ENCODE results near the gene TMED6. TPM values are rescaled to one million over a fixed set of nuclear protein-coding genes. Genes with fewer than 3 reads are reported as not detected.

The TMED6 gene
- total RNA-seq, 1 donor: 1.0 TPM

DNA sequence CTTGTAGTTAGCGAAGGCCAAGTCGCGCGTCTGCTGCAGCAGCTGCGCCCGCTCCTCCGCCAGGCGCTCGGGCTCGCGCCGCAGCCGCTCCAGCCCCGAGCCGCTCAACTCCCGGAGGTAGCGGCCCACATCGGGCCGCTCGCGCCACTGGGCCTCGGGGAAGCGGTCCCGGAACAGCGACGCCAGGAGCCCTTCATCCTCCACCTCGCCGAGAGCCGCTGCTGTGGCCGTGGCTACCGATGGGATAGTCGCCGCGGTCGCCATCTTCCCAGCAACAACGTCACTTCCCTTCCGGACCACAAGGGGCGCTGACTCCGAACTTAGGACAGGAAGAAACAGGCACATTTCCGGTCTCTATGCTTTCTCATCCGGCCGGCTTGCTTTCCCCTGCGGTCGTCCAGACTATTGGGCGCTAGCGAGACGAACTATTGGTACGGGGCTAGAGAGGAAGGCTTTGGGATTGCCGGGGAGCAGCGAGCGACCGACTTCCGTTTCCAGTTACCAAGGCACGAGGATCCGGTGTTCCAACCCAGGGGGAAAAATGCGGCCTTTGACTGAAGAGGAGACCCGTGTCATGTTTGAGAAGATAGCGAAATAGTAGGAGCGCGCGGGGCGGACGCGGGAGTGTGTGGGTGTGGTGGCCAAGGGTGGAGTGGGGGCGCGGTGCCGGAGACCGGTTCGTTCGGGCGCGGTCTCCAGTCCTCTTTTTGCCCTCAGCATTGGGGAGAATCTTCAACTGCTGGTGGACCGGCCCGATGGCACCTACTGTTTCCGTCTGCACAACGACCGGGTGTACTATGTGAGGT, 12.1 kb downstream of the TMED6 start, which contains the start of the genes COG8 and NIP7:
TSS of gene COG8 (minus strand) at position 276 of the 806 bp plus-strand sequence. CDS start at position 264, 12 bp downstream.
TSS of gene NIP7 (plus strand) at position 484 of the 806 bp plus-strand sequence. CDS start at position 542, 58 bp downstream.
- Histone ChIP-seq H3K4me1 (ENCODE audit: insufficient read depth, low read length) (peaks cover 31% of the 10 kb centered on the region), H3K4me3 (ENCODE audit: low read length) (peak within 1 kb of the TSS; percentile 65), H3K27me3 (ENCODE audit: insufficient read depth, low read length) (no peaks in the 10 kb centered on the region), H3K9me3 (ENCODE audit: low read depth, low read length) (no peaks in the 10 kb centered on the region)

DNA sequence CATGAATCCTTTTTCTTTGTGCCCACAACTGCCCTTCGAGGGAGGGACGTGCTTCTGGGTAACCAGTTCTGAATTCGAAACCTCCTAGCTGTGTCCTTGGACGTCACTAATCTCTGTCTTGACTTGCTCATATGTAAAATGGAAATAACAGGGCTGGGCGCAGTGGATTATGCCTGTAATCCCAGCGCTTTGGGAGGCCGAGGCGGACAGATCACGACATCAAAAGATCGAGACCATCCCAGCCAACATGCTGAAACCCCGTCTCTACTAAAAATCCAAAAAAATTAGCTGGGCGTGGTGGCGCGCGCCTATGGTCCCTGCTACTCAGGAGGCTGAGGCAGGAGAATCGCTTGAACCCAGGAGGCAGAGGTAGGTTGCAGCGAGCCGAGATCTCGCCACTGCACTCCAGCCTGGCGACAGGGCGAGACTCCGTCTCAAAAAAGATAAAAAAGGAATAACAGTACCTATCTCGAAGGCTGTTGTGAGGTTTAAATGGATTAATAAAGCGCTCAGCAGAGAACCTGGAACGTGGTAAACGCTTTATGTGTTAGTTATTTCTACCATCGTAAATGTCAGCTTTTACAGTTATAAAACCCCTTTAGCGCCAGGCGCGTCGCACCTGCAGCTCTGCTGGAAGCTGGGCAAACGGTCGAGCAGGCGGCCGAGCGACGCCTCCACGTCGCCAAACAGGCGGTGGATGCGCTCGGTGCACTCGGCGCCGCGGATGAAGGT, 12.9 kb downstream of the TMED6 start:
- H3K27me3 ChIP-seq (ENCODE audit: insufficient read depth, low read length): no peaks in the 10 kb centered on the region
- peaks cover 31% of the 10 kb centered on the region for H3K4me1 ChIP-seq (ENCODE audit: insufficient read depth, low read length)
- H3K4me3 ChIP-seq (ENCODE audit: low read length): peak overlapping the region; percentile 65
- H3K9me3 ChIP-seq (ENCODE audit: low read depth, low read length): no peaks in the 10 kb centered on the region

DNA sequence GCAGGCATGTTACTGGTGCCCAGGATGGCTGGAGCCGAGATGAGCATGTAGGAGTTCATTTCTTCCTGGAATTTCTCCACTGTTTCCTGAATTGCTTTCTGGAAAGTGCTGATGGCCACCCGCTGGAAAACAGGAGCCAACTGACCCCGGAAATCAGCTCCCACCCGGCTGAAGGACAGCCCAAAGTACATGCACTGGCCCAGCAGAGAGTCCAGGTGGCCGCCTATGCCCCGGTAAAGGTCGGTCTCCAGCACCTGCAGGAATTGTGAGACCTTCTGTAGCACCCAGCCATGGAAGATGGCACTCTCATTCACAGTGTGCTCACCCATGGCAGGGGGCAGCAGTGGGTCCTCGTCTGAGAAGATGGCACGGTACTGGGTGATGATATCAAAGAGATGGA, 16.9 kb downstream of the TMED6 start:
- H3K27me3 ChIP-seq (ENCODE audit: insufficient read depth, low read length): no peaks in the 10 kb centered on the region
- no peaks in the 10 kb centered on the region for H3K9me3 ChIP-seq (ENCODE audit: low read depth, low read length)
- peaks cover 23% of the 10 kb centered on the region for H3K4me1 ChIP-seq (ENCODE audit: insufficient read depth, low read length)
- H3K4me3 ChIP-seq (ENCODE audit: low read length): no peak overlapping the region

DNA sequence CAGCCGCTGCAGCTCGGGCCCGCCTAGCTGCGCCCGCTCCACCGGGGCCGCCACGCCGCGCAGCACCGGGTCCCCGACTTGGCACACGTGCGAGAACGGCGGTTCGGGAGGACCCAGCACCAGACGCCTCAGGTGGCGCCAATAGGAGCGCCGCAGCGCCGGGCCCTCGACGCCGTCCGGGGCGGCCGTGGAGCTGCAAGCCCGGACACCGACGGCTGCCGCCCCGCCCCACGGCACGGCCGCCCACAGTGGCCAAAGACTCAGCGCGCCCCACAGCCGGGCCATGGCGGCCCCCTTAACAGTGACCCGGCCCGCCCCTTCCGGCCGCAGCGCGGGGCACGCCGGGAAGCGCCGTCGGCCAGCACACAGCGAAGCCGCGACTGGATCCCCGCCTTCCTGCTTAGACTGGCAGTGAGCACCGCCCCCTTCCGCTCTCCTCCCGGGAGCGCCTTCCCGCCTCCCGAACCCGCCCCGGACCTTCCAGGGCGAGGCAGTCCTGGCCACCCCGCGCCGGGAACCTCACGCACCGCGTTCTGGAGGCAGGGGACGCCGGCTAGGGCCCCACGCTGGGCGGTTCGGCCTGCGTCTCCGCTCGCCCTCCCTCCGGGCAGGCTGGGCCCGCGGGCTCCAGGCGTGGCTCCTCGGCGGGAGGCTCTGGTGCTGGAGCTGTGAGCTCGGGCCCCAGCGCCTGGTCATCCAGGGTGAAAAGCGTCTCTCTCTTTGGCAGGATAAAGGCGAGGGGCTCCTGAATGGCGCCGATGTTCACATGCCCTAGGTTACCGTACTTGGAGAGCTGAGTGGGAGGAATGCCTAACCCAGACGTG, 21.1 kb downstream of the TMED6 start, which contains the start of gene PDF:
TSS of gene PDF (minus strand) at position 303 of the 824 bp plus-strand sequence. CDS start at position 285, 18 bp downstream.
- no peaks in the 10 kb centered on the region for H3K9me3 ChIP-seq (ENCODE audit: low read depth, low read length)
- H3K4me3 ChIP-seq (ENCODE audit: low read length): peak within 1 kb of the TSS; percentile 71
- H3K27me3 ChIP-seq (ENCODE audit: insufficient read depth, low read length): no peaks in the 10 kb centered on the region
- H3K4me1 ChIP-seq (ENCODE audit: insufficient read depth, low read length): peaks cover 37% of the 10 kb centered on the region

DNA sequence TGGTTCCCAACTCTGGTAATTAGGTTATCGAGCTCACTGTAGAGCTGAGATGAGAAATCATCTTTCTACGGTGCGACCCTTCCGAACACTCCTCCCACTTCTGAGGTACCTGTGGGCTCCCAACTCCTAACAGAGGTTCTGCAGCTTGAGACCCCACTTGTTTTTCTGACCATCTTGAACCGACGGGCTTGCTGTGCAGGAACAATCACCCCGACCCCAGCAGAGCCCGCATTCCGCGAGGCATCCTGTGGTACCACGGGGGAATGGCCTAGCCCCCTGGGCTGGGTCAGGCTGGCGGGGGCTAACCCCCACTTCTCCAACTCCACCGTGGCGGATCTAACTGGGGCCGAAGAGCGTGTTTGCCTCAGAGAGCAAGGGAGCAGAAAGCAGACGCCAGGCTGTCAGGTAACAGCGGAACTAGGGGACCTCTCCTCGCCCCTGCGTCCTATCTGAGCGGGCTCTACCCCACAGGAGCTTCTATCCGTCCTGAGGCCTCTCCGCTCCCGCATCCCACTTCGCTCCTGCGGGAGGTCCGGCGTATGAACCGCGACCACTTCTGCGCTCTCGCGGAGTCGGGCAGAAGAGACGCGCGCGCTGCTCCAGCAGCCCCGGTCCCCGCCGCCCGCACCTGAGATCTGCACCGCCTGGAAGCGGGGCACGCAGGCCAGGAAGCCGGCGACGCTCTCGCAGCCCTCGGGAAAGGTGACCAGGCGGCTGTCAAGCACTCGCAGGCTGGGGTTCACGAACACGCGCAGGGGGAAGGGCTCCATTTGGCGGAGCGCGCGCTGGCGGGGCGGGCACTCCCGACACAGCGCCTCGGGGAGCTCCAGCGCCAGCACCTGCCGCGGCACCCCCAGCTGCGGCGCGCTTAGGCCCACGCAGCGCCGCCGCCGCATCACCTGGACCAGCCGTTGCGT, 22.0 kb downstream of the TMED6 start:
- peaks cover 37% of the 10 kb centered on the region for H3K4me1 ChIP-seq (ENCODE audit: insufficient read depth, low read length)
- H3K4me3 ChIP-seq (ENCODE audit: low read length): peak overlapping the region; percentile 71
- no peaks in the 10 kb centered on the region for H3K27me3 ChIP-seq (ENCODE audit: insufficient read depth, low read length)
- H3K9me3 ChIP-seq (ENCODE audit: low read depth, low read length): no peaks in the 10 kb centered on the region

DNA sequence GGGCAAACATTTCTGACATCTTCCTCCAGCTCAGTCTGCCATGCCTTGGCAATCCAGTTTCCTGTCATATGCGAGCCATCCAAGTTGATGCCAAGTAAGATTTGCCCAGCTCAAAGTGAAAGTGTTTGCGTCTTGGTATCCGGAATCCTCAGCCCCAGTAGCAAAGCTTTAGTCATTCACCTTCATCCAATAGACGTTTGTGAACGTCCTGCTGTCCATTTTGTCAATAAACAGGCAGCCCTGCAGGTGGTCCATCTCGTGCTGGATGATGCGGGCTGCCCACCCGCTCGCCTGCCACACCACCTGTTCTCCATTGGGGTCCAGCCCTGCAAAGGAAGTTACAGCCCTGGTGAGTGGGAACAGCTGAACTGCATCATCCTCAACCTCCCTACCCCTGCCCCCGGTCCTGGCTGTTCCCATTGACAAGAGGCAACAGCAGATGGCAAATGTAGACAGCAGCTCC, 22.7 kb downstream of the TMED6 start:
- no peak overlapping the region for H3K4me3 ChIP-seq (ENCODE audit: low read length)
- H3K27me3 ChIP-seq (ENCODE audit: insufficient read depth, low read length): no peaks in the 10 kb centered on the region
- H3K4me1 ChIP-seq (ENCODE audit: insufficient read depth, low read length): peaks cover 37% of the 10 kb centered on the region

DNA sequence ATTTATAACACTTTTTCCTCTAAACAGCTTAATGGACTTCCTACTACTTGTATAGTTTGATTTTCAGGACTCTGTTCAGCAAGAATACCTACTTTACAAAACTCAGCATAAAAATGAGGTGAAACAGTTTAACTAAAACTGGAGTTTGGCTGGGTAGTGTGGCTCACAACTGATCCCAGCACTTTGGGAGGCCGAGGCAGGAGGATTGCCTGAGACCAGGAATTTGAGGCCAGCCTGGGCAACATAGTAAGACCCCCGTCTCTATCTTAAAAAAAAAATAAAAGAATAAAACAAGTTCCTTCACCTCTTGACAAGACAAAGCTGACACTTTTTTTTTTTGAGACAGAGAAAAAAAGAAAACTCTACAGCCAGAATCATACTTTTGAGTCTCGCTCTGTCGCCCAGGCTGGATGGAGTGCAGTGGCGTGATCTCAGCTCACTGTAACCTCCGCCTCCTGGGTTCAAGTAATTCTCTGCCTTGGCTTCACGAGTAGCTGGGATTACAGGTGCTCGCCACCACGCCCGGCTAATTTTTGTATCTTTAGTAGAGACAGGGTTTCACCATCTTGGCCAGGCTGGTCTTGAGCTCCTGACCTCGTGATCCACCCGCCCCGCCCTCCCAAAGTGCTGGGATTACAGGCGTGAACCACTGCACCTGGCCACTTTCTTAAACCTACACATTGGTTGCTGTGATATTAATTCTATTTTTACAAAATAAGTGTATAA, 23.8 kb downstream of the TMED6 start:
- no peak overlapping the region for H3K4me3 ChIP-seq (ENCODE audit: low read length)

More for the DNA sequence above, 22.7 kb downstream of the TMED6 start:
- no peaks in the 10 kb centered on the region for H3K9me3 ChIP-seq (ENCODE audit: low read depth, low read length)

DNA sequence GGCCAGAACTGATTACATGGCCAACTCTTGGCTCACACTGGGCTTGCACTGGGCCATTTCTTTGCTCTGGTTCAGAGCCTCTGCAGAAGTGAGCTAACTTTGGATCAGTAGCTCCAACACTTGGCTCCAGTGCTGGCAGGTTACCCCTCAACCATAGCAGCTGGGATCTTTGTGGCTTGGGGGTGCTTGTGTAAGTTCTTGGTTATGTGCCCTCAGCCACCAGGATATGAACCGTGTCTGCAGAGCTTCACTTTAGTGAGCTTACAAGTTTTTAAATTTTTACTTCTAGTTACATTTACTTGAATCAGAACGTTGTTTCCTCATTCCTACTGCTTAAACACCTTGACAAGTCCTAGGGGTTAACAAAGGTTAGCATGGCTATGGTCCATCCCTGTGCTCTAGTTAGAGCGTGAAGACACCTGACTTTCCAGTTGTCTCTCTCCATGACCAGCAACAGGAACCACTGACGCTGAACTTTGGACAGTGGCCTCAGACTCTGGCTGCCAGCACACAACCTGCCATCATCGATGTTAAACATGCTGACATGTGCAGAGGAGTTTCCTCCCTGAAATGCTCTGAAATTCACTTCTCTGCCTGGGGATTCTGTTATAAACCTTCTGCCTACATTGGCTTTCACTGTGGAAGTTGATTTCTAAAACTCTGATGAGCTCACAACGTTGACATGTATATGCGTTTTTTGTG, 25.3 kb downstream of the TMED6 start:
- Histone ChIP-seq H3K9me3 (ENCODE audit: low read depth, low read length) (no peaks in the 10 kb centered on the region), H3K27me3 (ENCODE audit: insufficient read depth, low read length) (no peaks in the 10 kb centered on the region), H3K4me1 (ENCODE audit: insufficient read depth, low read length) (peaks cover 37% of the 10 kb centered on the region), H3K4me3 (ENCODE audit: low read length) (no peak overlapping the region)

More for the DNA sequence above, 23.8 kb downstream of the TMED6 start:
- peaks cover 37% of the 10 kb centered on the region for H3K4me1 ChIP-seq (ENCODE audit: insufficient read depth, low read length)
- no peaks in the 10 kb centered on the region for H3K9me3 ChIP-seq (ENCODE audit: low read depth, low read length)
- no peaks in the 10 kb centered on the region for H3K27me3 ChIP-seq (ENCODE audit: insufficient read depth, low read length)

DNA sequence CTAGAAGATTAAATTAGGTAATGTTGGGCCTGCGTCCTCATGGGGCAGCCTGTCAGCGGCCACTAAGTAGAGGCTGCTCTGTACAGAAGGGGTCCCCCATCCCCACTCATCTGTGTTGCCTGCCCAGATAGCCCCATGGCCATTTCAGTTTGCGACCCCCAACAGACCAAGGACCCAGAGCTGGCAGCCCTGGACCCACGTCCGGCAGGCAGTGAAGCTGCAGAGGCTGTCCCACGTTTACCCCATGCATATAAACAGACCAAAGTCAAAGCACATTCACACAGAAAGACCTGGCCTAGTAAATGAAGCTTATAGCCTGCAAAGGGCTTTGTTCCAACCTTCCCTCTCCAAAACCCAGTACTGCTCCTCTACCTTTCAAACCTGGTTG, 25.8 kb downstream of the TMED6 start:
- Histone ChIP-seq H3K4me3 (ENCODE audit: low read length) (no peak overlapping the region), H3K4me1 (ENCODE audit: insufficient read depth, low read length) (peaks cover 33% of the 10 kb centered on the region), H3K27me3 (ENCODE audit: insufficient read depth, low read length) (no peaks in the 10 kb centered on the region), H3K9me3 (ENCODE audit: low read depth, low read length) (no peaks in the 10 kb centered on the region)

DNA sequence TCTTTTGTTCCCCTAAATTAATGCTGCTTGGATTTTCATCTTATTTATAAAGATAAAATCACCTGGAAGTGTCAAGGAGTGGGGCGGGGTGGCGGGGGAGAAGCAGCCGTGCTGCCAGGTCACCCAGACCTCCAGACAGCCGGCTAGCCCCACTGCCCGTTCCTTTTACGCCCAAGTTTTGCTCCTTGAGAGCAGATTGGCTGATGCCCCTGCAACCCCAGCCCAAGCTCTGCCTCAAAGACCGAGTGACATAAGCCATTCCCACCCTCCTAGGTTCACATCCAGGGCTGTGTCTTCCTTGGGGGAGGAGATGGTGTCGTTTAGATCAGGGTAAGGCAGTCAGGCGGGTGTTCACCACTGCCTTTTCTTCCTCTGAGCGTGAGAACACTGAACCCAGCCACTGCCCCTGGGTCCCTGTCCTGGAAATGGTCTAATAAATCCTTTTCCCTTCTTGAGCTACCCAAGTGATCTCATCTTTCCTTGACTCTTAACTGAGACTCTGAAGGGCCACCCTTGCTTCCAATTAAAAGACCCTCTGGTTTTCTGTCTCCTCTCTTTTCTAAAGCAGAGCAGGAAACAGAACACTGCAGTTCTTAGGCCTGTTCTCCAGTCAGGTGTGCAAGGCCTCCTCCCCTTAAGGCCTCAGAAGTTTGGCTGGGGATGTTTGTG, 26.9 kb downstream of the TMED6 start:
- H3K27me3 ChIP-seq (ENCODE audit: insufficient read depth, low read length): no peaks in the 10 kb centered on the region
- H3K4me1 ChIP-seq (ENCODE audit: insufficient read depth, low read length): peaks cover 31% of the 10 kb centered on the region
- no peaks in the 10 kb centered on the region for H3K9me3 ChIP-seq (ENCODE audit: low read depth, low read length)
- H3K4me3 ChIP-seq (ENCODE audit: low read length): no peak overlapping the region

DNA sequence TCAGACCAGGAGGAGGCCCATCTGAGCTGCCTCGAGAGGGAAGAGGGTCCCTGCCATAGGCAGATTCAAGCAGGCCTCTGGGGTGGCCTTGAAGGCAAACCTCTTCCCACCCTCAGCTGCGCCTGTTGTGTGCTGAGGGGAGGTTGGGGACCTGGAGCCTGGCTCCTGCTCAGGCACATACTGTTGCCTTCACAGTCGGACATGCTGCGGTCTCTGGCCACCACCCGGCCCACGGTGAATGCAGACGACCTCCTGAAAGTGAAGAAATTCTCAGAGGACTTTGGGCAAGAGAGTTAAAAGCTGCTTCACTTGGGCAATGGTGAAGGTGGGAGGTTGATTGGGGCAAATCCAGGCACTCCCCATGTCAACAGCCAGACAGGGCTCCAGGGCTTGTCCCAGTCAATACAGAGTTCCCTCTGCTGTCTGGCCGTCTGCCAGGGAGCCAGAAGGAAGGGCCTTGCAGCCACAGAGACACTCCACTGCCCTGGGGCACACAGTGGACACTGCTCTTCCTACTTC, 27.5 kb downstream of the TMED6 start:
- Histone ChIP-seq H3K9me3 (ENCODE audit: low read depth, low read length) (no peaks in the 10 kb centered on the region), H3K4me3 (ENCODE audit: low read length) (no peak overlapping the region), H3K4me1 (ENCODE audit: insufficient read depth, low read length) (peaks cover 24% of the 10 kb centered on the region), H3K27me3 (ENCODE audit: insufficient read depth, low read length) (no peaks in the 10 kb centered on the region)

DNA sequence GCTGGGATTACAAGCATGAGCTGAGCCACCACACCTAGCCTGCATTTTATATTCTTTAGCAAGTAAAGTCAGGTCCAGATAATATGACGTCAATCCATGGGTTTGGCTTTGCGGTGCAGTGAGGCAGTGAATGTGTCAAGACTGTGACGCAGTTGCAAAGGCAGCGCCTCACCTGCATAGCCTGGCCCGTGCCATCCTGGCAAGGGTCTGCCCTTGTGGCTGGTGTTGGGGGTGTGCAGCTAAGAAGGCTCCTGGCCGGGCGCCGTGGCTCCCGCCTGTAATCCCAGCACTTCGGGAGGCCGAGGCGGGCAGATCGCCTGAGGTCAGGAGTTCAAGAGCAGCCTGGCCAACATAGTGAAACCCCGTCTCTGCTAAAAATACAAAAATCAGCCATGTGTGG, 28.2 kb downstream of the TMED6 start:
- Histone ChIP-seq H3K4me3 (ENCODE audit: low read length) (no peak overlapping the region), H3K4me1 (ENCODE audit: insufficient read depth, low read length) (peaks cover 18% of the 10 kb centered on the region), H3K9me3 (ENCODE audit: low read depth, low read length) (no peaks in the 10 kb centered on the region), H3K27me3 (ENCODE audit: insufficient read depth, low read length) (no peaks in the 10 kb centered on the region)

Measured in mononuclear cell (primary cell).